C4-2B (cell line): ENCODE results near the gene PACRG.

Experiments
- H3K27ac ChIP-seq: fragments of 450-650 bp; 2 replicates; pipeline ENCODE4 v1.5.1; 2017
- ZFX ChIP-seq: fragments of 450-650 bp; IDR thresholded peaks from 2 replicates; pipeline ENCODE4 v1.6.1; 2017
- TF ChIP-seq, protein P1 (sequence below): fragments of 450-650 bp; conservative IDR thresholded peaks from 2 replicates; pipeline ENCODE4 v1.5.1; 2017; ENCODE audit warnings: mild to moderate bottlenecking

Gene PACRG

DNA sequence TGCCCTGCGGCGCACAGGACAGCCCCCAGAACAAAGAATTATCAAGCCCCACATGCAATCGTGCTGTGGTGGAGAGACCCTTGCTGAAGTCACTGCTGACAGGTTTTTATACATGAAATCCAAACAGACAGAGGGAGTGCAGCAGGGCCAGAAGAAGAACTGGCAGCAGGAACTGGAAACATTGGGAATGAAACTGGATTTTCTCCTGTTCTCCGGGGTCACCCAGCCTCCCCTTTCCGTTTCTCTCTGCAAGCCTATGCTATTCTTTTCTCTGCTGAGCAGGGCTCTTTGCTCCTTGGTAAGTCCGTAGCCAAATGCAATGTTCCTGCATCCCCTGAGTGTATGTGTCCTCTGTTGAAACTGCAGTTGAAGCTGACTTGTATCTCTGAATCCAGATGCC, 623.2 kb downstream of the PACRG start:
- no peak overlapping the region for H3K27ac ChIP-seq
- TF ChIP-seq, protein P1, sequence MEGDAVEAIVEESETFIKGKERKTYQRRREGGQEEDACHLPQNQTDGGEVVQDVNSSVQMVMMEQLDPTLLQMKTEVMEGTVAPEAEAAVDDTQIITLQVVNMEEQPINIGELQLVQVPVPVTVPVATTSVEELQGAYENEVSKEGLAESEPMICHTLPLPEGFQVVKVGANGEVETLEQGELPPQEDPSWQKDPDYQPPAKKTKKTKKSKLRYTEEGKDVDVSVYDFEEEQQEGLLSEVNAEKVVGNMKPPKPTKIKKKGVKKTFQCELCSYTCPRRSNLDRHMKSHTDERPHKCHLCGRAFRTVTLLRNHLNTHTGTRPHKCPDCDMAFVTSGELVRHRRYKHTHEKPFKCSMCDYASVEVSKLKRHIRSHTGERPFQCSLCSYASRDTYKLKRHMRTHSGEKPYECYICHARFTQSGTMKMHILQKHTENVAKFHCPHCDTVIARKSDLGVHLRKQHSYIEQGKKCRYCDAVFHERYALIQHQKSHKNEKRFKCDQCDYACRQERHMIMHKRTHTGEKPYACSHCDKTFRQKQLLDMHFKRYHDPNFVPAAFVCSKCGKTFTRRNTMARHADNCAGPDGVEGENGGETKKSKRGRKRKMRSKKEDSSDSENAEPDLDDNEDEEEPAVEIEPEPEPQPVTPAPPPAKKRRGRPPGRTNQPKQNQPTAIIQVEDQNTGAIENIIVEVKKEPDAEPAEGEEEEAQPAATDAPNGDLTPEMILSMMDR, result no peak
- TF ChIP-seq ZFX, result no peak

DNA sequence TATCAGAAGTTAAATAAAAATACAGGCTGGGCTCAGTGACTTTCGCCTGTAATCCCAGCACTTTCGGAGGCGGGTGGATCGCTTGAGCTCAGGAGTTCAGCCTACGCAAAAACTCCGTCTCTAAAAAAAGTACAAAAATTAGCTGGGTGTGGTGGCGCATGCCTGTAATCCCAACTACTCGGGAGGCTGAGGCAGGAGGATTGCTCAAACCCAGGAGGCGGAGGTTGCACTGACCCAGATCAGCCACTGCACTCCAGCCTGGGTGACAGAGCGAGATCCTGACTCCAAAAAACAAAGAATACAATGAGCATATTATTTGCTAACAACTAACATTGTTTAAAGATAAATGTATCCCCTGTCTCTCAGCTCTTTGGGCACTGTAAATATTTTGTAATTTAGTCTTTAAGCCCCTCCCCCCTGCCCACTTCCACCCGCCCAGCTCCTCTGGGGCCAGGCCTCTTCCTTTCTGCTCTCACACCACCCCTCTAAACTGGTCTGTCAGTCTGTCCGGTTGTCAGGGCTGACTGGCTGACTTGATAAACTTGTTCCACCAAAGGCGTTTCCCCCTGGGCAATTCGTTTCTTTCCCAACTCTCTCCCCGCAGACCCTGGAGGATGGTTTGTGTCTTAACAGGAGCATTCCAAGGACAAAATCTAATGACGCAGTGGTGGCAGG, 624.4 kb downstream of the PACRG start:
- H3K27ac ChIP-seq, result no peak overlapping the region
- TF ChIP-seq ZFX, result no peak
- TF ChIP-seq, protein P1, result no peak

DNA sequence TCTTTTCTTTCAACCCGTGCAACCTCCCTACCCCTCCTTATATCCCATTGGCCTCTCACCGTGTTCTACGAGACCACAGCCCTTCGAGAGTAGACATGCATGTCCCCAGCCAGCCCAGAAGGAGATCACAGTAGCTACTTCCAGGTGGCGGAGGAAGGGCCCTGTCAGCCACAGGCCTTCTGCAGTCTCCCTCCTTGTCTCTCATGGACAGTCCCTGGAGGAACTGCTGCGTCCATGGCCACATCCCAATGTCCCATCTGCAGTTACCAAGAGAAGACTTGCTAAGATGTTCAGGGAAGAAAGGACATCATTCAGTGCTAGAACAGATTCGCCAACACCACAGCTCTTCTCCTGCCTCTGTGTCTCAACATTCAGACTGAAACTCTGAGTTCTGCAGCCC, 625.2 kb downstream of the PACRG start:
- no peak overlapping the region for H3K27ac ChIP-seq
- TF ChIP-seq, protein P1, result no peak
- TF ChIP-seq ZFX, result no peak

DNA sequence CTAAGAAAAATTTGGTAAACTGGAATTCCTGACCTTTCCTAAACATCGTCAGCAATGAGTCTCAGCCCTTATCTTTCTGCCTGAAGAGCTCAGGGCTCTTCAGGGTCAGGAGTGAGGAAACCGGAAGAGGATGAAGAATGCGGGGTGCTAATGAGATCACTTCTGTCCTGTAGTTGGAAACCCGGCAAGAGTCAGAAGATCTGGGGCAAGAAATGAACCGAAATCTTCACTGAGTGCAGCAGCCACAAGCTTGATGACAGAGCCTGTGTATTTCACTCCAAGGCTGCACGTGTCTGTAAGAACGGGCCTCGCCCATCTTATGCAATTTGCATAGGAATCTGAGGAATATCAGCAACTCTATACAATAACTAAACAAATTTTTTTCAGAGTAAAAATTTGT, 626.3 kb downstream of the PACRG start:
- TF ChIP-seq ZFX, result no peak
- TF ChIP-seq, protein P1, result no peak
- no peak overlapping the region for H3K27ac ChIP-seq

DNA sequence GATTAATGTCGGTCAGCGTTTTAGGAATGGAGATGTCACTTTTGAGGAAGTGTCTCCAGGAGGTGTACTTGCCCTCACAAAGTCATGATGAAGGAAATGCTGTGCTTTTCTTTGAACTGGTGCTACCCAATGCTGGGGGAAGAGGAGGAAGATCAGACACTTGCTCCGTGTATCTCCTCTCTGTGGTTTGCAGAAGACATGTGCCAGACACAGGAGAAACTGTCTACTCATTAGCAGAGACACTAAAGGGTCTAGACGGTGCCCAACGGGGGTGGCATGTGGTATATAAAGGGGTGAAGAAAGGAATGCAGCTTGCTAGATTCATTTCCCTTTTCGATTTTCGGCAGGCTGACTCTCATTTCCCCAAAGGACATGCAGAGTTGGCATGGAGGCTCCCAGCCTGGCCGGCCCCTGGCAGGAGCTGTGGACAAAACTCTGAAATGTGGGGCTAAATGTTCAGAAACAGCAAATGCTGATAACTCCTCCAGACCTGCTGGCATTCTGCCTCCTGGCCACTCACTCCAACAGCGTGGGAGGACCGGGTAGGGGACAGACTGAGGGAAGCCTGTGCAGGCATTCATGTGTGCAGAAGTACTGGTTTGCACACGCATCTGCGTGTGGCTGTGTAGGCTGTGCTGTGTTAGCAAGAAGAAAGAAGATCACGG, 627.1 kb downstream of the PACRG start:
- no peak for TF ChIP-seq ZFX
- TF ChIP-seq, protein P1, result no peak
- no peak overlapping the region for H3K27ac ChIP-seq

DNA sequence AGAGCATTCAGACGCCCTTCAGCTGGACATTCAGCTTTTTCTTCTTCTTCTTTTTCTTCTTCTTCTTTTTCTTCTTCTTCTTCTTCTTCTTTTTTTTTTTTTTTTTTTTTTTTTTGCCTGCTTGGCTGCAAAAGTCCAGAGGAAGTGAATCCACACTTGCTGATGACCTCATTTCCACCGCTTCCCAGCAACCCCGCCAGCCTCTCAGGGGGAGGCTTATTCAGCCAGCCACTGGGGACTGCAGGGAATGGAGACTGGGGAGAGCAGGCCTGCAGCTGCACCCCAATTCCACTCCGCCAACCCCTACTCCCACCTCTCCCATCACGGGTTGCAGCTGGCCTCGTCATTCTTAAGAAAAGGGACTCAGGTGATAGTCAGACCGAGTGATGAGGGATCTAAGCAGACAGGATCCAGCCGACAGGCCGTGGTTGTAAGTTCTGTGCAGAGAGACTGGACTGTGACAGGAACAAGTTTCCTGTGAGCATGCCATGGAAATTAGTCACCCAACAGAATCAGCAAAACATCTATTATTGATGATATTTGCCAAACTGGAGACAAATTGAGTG, 627.7 kb downstream of the PACRG start:
- TF ChIP-seq ZFX, result no peak
- TF ChIP-seq, protein P1, result no peak
- H3K27ac ChIP-seq, result no peak overlapping the region

DNA sequence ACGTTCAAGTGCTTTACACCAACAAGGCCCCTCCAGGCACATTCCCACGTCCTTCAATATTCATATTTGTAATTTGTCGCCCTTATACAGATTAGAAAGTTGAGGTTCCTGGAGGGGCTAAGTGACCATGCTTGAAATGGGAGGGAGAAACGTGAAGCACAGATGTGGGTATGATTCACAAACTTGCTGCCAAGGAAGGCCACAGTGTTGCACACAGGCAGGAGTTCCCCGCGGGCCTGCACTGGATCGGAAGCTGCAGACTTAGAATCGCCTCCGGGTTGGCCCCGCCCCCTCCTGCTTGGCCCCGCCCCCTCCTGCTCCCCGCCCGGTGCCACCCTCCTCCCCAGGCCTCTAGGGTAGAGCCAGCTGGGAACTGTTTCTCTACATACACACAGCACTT, 628.5 kb downstream of the PACRG start:
- no peak overlapping the region for H3K27ac ChIP-seq

More for the DNA sequence above, 628.5 kb downstream of the PACRG start:
- TF ChIP-seq, protein P1, result no peak
- TF ChIP-seq ZFX, result no peak
